K562 (cell line): ENCODE data around the gene C3AR1. TPM values are rescaled to one million over a fixed set of nuclear protein-coding genes. Genes with fewer than 3 reads are reported as not detected.

Experiments used
- ATF1 ChIP-seq, 2 experiments: fragments of 450-650 bp in 1 of 2; IDR thresholded peaks; 2 replicates each; pipeline ENCODE4 v1.6.1; 2016; ENCODE audit warnings: missing compliant biosample characterization in 1 of 2, missing genetic modification characterization in 1 of 2
- ETV1 ChIP-seq: fragments of 450-650 bp; conservative IDR thresholded peaks from 2 replicates; pipeline ENCODE4 v1.6.1; 2016; ENCODE audit warnings: missing genetic modification characterization, control low read depth, low read depth, missing compliant biosample characterization
- ETV5 ChIP-seq: sonication (generic); formaldehyde crosslinking; IDR thresholded peaks from 2 replicates; pipeline ENCODE4 v1.4.0; 2020; ENCODE audit warnings: low read depth, mild to moderate bottlenecking, missing genetic modification reagents
- NCOR1 ChIP-seq: fragments of 450-650 bp; IDR thresholded peaks from 2 replicates; pipeline ENCODE4 v1.6.1; 2016; ENCODE audit warnings: mild to moderate bottlenecking, moderate library complexity
- NR2C1 ChIP-seq, 2 experiments: fragments of 450-650 bp; IDR thresholded peaks; 2 replicates each; pipeline ENCODE4 v1.6.1; 2017; ENCODE audit warnings: mild to moderate bottlenecking in 2 of 2, antibody characterized with exemption in 1 of 2, inconsistent platforms in 1 of 2, missing compliant biosample characterization in 1 of 2, missing genetic modification characterization in 1 of 2
- SOX6 ChIP-seq: fragments of 450-650 bp; IDR thresholded peaks from 2 replicates; pipeline ENCODE4 v1.6.1; 2014; ENCODE audit warnings: mild to moderate bottlenecking
- TOE1 ChIP-seq, 2 experiments: fragments of 450-650 bp in 1 of 2; sonication (generic) in 1 of 2; formaldehyde crosslinking in 1 of 2; IDR thresholded peaks; 2 replicates each; pipeline versions ENCODE4 v1.7.1 to v1.8.0; 2016 to 2022; ENCODE audit warnings: borderline replicate concordance in 2 of 2, mild to moderate bottlenecking in 2 of 2, antibody characterized with exemption in 1 of 2, inconsistent platforms in 1 of 2, low read depth in 1 of 2, missing genetic modification reagents in 1 of 2, moderate library complexity in 1 of 2
- ZBTB40 ChIP-seq, 2 experiments: fragments of 450-650 bp in 1 of 2; sonication (generic) in 1 of 2; formaldehyde crosslinking in 1 of 2; IDR thresholded peaks; 2 replicates each; pipeline versions ENCODE4 v1.7.1 to v1.9.0; 2016 to 2022; ENCODE audit warnings: inconsistent platforms in 1 of 2, mild to moderate bottlenecking in 1 of 2, missing genetic modification reagents in 1 of 2
- ZNF217 ChIP-seq: sonication (generic); formaldehyde crosslinking; IDR thresholded peaks from 2 replicates; pipeline ENCODE4 v1.8.0; 2022; ENCODE audit warnings: mild to moderate bottlenecking, missing genetic modification reagents
- polyA plus RNA-seq, 8 experiments: library from polyadenylated mRNA; depleted of rRNA in 4 of 8; stranded (reverse) in 5 of 8; unstranded in 3 of 8; fragments of >200 nt; fragmentation: Nextera tagmentation in 2 of 8; fragmentation: Illumina TruSeq in 1 of 8; extraction: Ambion mirVana in 2 of 8; extraction: Trizol in 1 of 8; gene quantifications; 2 replicates each; pipeline versions ENCODE4 v1.2.1 to v1.2.3, GENCODE V29; 2011 to 2014; ENCODE audit warnings: inconsistent platforms in 1 of 8, missing spikeins in 1 of 8
- total RNA-seq, 7 experiments: library from RNA; depleted of rRNA in 6 of 7; stranded (reverse); fragments of >200 nt in 6 of 7; fragmentation: Illumina TruSeq in 2 of 7; extraction: Trizol in 2 of 7; gene quantifications; 2 replicates each; pipeline versions ENCODE4 v1.2.1 to v1.2.3, GENCODE V29; 2011 to 2021; ENCODE audit warnings: low replicate concordance in 1 of 7

The C3AR1 gene
- total and polyA plus RNA-seq, 9 of the 15 experiments (the other 6 are each of a cell fraction or from before 2014, with no cell fraction given): 2.2 to 12.9 (median 5.3) TPM

GRCh38 chr12:8065991-8066594, at the start of gene C3AR1 (continued):
- peak; percentile 32; the same call in 1 of the 2 replicates for TF ChIP-seq ZBTB40 (IDR thresholded peaks at IDR 0.05)
- TF ChIP-seq ZBTB40 (CRISPR knock-in tag; IDR thresholded peaks at IDR 0.05): no peak
- TF ChIP-seq ZNF217 (CRISPR knock-in tag): no peak
- TF ChIP-seq SOX6: peak; percentile 41; the same call in 1 of the 2 replicates
- TF ChIP-seq ATF1 (CRISPR knock-in tag; IDR thresholded peaks at IDR 0.05): no peak
- peak; percentile 47 for TF ChIP-seq ATF1 (tag; IDR thresholded peaks at IDR 0.05)
- TF ChIP-seq NR2C1 (IDR thresholded peaks at IDR 0.05): peak; percentile 45
- TF ChIP-seq NR2C1 (tag; IDR thresholded peaks at IDR 0.05): peak; percentile 59
- no peak for TF ChIP-seq TOE1 (IDR thresholded peaks at IDR 0.05; ENCODE audit: borderline replicate concordance)
- TF ChIP-seq TOE1 (CRISPR knock-in tag; IDR thresholded peaks at IDR 0.05; ENCODE audit: borderline replicate concordance, low read depth): no peak
- peak; percentile 85 for TF ChIP-seq ETV1 (tag)
- peak; percentile 34 for TF ChIP-seq NCOR1
- peak; percentile 59; the same call in 1 of the 2 replicates for TF ChIP-seq ETV5 (CRISPR knock-in tag)
